GM21447 (cell line): ENCODE measurements around the gene RAB22A.

Experiments used
- ATAC-seq: cut with Tn5 transposase; IDR thresholded peaks from one replicate; pipeline ENCODE4 v1.9.1; 2021; ENCODE audit not compliant: unreplicated experiment

Gene RAB22A

GRCh38 chr20:58384821-58385220, 75.3 kb downstream of the RAB22A start:
- ATAC-seq = no peak

- ATAC-seq = no peak
Measured at GRCh38 chr20:58388028-58388601, 78.6 kb downstream of the RAB22A start.

- ATAC-seq = peak; percentile 94
Measured at GRCh38 chr20:58388882-58389323, 79.4 kb downstream of the RAB22A start, which contains the start of gene VAPB. VAPB (plus strand) TSS chr20:58389229; CDS start chr20:58389460, 231 bp downstream.

DNA sequence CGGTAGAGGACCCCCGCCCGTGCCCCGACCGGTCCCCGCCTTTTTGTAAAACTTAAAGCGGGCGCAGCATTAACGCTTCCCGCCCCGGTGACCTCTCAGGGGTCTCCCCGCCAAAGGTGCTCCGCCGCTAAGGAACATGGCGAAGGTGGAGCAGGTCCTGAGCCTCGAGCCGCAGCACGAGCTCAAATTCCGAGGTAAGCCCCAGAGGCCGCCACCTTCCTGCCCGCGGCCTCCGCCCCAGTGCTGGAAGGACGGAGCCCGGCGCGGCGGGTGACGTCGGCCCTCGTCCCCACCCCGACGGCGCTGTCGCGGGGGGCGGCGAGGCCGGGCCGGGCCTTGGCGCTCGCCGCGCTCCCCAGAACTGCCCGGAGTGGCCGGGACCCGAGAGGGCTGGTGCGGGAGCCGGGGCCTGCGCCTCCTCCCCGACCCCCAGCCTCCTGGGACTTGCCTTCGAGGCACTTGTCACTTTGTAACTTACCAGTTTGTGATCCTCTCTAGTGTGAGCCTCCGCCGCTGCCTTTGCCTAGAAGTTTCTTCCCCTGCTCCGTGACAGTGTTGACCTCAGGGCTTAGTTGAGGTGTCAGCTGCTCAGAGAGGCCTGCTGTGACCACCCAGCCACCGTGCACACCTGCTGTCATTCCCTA, 79.9 kb downstream of the RAB22A start:
- ATAC-seq = peak; percentile 32

- ATAC-seq = no peak
Measured at GRCh38 chr20:58389968-58390658, 80.6 kb downstream of the RAB22A start.

GRCh38 chr20:58390659-58391035, 81.1 kb downstream of the RAB22A start:
- no peak for ATAC-seq

GRCh38 chr20:58392286-58392685, 82.8 kb downstream of the RAB22A start:
- no peak for ATAC-seq

DNA sequence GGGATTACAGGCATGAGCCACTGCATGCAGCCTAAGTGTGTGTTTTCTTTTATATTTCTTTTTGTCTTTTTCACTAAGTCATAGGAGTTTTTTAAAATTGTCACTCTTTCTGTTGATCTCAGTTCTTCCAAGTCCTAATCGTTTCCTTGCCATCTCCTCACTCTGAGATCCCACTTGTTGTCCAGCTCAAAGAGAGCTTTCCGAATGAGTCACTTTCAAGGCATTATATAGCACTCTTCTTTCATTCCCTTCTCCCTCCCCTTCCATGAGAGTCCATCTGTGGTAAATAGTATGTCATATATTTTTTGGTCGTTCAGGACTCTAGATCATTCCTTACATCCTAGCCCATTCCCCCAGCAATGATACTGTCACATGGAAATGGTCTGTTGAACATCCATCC, 83.8 kb downstream of the RAB22A start:
- no peak for ATAC-seq

DNA sequence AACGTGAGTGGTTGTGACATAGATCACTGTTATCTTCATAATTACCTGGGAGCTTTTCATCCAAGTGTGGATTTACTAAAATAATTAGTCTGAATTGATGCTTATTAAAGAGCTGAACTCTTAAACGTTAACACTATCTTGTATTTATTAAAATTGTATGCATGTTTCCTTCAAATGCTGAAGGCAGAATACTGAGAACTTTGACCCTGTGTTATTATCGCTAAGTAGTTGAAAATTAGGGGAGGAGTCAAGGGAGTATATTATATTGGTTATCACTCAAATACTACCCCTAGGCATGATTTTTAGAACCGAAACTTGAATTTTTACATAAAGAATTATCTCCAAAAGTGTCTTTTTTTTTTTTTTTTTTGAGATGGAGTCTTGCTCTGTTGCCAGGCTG, 85.3 kb downstream of the RAB22A start:
- ATAC-seq = no peak

GRCh38 chr20:58395604-58396003, 86.1 kb downstream of the RAB22A start:
- ATAC-seq = no peak

DNA sequence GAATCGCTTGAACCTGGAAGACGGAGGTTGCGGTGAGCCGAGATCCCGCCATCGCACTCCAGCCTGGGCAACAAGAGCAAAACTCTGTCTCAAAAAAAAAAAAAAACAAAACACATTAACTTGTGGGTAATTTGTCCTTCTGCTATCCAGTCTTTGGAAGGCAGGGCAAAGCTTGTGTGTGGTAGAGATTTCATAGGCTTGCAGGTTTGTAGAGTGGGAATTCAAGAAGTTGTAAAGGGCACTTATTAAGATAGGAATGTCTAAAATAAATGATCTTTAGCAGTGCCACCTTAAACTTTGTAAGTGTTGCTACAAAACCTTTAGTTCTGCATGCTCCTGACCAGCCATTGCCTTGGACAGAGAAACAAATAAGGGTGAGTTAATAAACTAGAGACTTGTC, 87.9 kb downstream of the RAB22A start:
- ATAC-seq = no peak

DNA sequence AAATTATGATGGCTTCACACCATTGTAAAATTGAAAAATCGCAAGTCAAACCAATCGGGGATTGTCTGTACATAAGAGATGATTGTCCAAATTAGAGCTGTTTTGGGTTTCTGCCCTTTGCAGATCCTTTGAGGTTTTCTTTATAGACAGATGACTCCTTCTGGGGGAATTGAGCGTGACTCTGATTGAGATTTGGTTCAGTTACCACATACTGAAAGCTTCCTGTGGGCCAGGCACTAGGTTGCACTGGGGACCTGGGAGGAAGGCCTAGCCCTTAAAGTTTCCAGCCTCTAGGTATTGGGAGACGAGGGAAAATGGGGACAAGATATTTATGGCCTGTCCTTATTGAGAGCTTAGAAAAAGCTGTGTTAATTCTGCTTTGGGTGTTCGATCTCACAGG, 88.7 kb downstream of the RAB22A start:
- no peak for ATAC-seq

DNA sequence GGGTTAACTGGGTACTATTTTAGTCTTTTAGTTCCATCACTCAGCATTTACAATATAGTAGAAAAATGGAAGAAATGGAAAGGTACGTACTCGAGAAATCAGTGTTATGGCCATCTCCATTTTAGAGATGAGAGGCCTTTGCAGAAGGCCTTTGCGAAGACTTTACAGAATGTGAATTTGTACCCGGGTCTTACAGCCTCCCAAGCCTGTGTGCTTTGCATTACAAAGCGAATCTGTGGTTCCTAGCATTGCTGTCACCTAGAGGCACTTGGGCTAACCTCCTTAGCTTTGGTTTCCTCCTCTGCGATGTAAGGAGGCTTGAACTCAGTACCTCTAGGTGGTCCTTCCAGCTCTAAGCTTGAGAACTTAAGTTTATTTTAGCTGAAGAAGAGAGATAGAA, 90.4 kb downstream of the RAB22A start:
- no peak for ATAC-seq

DNA sequence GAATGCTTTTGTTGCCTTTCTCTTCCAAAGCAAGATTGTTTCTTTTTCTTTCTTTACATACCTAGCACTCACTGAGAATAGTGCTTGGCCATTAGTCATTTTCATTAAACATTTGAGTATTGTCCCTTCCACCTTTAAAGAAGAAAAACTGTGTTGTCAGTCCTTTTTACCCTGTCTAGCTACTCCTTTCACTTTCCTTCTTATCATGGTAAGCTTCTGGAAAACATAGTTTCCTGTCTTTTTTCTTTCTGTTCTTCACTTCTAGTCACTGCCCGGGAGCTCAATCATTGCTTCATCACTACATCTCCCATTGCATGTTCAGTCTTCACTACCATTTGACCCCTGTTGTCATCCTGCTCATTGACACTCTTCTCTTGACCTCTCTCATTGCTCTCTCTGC, 91.6 kb downstream of the RAB22A start:
- ATAC-seq = no peak

GRCh38 chr20:58402305-58402704, 92.8 kb downstream of the RAB22A start:
- no peak for ATAC-seq

GRCh38 chr20:58402827-58403226, 93.3 kb downstream of the RAB22A start:
- peak; percentile 72 for ATAC-seq

DNA sequence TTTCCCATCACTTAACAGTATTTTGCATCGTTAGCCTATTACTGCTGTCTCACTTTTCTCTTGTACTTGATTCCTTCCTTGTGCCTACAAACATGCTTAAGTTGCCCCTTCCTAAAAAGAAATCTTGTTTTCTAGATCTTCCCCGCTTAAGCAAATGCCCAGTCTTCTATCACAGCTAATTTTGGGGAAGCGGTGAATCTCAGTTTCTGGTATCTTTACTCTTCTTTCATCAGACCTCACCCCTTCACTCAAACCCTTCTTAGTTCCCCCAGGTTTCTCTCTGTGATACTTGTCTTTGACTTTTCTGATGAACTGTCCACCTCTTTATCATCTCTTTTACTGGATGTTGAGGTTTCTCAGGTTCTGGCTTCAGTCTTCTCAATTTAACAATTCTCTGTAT, 93.8 kb downstream of the RAB22A start:
- ATAC-seq = peak; percentile 39

DNA sequence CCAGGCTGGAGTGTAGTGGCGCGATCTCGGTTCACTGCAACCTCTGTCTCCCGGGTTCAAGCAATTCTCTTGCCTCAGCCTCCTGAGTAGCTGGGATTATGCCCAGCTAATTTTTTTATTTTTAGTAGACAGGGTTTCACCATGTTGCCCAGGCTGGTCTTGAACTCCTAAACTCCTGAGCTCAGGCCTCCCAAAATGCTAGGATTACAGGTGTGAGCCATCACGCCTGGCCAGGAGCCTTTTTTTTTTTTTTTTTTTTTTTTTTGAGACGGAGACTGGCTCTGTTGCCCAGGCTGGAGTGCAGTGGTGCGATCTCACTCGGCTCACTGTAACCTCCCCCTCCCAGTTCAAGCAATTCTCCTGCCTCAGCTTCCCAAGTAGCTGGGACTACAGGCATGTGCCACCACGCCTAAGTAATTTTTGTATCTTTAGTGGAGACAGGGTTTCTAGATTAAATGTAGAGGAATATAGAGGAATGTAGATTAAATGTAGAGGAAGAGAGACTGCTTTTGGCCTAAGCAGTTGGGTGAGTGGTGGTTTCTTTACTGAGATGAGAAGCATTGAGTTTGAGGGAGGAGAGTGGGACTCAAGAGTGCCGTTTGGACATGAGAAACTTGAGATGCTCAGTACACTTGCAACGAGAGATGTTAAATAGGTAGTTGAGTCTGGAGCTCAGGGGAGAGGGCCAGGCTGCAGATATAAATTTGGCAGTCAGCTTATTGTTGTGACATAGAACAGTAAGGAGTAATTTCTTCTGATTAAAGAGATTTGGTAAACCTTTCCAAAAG, 96.2 kb downstream of the RAB22A start:
- ATAC-seq = no peak

DNA sequence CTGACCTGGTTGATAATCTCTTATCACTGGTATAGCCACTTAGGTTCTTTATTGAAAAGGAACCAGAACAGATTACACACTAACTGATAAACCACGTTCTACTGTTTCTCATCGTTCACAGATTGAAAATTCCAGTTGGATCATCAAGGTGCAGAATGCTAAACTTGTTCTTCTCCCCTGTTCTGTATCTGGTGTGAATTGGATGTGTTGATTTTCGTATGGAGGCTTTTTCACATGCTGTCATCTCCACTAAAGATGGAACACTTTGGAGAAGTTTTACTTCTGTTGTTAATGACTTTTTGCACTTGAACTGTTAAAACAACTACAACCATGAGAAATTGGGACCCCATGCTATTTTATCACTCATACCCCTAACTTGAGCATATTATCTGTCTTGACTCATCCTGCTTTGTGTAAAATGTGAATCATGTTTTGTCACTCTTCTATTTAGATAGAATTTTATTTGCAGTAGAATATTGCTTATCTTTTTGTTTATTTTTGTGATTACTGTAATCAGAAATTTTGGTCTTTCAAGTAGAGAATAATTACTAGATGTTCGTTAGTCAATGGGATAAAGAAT, 97.0 kb downstream of the RAB22A start:
- no peak for ATAC-seq

GRCh38 chr20:58407201-58407873, 97.8 kb downstream of the RAB22A start:
- ATAC-seq = no peak
